MV-4-11 (cell line): ENCODE measurements around the gene PLEKHA3.
A peak's percentile ranks its signal among the peaks of the same experiment; 100 is the strongest.

Experiments used
- DNase-seq: peaks from one replicate; lab custom pipeline; 2025; lab: John Stamatoyannopoulos, UW

Gene PLEKHA3

GRCh38 chr2:178479275-178479616 is 1.0 kb upstream of the PLEKHA3 start:
- DNase-seq: no peak

DNA sequence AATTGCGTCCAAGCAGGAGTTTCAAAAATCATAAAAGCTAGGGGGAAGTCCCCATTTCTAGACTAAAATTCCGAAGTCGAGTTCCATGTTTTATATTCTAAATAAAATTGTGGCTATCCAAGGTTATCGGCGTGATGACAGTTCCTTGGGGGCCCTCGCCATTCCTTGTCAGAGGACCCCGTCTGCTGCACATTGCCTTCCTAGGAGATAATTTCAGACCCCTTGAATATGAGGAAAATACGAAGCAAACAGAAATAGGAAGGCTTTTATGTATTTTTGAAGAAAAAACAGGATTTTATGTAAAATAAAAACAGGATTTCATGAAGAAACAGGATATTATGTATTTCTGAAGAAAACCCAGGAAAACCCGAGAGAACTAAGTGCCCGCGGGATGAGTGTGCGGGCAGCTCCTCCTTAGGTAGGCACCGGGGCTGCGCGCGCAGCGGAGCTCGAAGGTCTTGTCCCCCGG is 465 bp upstream of the PLEKHA3 start:
- DNase-seq: no peak

GRCh38 chr2:178482437-178482836 is 2.2 kb downstream of the PLEKHA3 start:
- peak; percentile 30 for DNase-seq

GRCh38 chr2:178484245-178485041 is 4.2 kb downstream of the PLEKHA3 start:
- DNase-seq: no peak

DNA sequence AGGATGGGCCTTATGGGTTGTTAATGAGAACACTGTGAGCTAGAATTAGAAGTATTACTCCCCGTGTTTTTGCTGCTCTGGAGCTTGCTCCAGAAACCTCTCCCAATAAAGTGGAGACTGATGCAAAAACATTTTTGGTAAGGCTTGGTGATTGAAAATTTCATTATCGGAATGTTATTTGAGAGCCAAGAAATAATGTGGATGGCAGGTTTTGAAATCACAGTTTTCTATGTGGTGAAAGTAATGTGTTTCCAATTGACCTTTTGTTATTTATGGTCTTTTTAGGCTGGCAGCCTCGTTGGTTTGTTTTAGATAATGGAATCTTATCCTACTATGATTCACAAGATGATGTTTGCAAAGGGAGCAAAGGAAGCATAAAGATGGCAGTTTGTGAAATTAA is 5.1 kb downstream of the PLEKHA3 start:
- no peak for DNase-seq

GRCh38 chr2:178491612-178492011 is 11.4 kb downstream of the PLEKHA3 start:
- no peak for DNase-seq

DNA sequence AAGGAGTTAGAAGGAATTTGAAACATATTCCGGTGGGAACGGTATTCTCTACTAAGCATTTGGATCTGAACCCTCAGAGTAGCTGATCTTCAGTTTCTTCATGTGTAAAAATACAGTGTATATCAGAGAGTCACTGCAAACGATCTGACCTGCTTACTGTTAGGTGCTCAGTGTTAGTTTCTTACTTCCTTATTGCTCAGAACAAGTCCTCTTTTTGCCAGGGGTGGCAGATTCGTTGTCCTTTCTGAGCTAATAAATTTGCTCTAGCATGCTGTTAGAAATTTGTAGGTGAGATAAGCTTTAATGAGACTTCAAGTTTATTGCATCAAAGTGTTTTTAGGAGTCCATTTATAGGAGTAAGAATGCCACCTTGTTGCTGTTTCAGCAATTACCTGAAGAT is 15.8 kb downstream of the PLEKHA3 start:
- DNase-seq: no peak

DNA sequence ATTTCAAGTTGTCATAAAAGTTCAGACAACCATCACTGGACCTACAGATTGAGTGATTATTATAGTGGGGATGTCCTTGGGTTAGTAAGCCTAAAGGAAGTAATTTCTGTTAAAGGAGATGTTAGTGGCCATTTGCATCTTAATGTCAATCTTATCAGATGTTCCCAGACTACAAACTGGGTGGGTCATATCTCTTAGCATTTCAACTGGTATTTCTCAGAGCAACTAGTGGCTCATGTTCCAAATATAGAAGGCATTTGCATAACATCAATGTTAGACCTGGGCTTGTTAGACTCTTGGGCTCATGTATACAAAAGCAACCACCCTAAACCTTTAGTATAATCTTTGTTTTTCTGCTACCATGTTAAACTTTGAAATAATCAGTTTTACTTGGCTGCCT is 17.9 kb downstream of the PLEKHA3 start:
- no peak for DNase-seq

GRCh38 chr2:178499640-178500039 is 19.4 kb downstream of the PLEKHA3 start:
- no peak for DNase-seq

DNA sequence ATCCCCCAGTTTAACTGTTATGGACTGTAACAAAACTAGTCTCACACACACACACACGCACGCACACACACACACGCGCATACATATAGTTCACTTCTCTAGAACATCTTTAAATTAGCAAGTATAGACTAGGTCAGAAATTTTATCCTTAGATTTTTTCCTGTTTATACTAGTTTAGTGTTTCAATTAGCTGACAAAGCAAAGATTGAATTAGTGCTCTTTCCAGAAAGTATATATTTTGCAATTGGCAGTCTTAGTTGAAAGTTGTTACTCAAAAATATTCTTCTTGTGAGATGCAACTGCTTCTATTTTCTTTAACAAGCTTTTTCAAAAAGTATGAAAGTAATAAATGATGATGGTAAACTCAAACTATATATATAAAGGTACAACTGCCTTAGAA is 22.5 kb downstream of the PLEKHA3 start:
- no peak for DNase-seq

DNA sequence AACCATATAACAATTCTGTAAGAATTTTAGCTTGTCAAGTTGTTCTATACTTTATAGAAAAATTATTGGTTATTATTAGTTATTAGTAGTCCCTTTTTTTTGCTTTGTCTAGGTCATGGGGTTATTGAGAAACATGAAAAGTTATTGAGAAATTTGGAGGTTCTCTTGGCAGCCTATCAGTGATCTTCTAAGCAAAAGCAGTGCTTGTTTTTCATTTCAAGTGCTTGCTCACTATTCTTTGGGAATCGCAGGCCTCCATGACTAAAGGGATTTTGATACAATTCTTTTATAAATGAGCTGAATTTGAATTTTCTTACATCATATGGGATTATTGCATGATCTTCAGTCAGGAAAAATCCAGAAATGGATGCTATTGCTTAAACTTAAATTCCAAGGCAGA is 25.8 kb downstream of the PLEKHA3 start:
- DNase-seq: no peak

- no peak for DNase-seq
These were observed 26.3 kb downstream of the PLEKHA3 start for GRCh38 chr2:178506524-178506923.

- no peak for DNase-seq
These were observed 26.7 kb downstream of the PLEKHA3 start for GRCh38 chr2:178506949-178507348.

GRCh38 chr2:178508646-178509045 is 28.4 kb downstream of the PLEKHA3 start:
- DNase-seq: no peak

DNA sequence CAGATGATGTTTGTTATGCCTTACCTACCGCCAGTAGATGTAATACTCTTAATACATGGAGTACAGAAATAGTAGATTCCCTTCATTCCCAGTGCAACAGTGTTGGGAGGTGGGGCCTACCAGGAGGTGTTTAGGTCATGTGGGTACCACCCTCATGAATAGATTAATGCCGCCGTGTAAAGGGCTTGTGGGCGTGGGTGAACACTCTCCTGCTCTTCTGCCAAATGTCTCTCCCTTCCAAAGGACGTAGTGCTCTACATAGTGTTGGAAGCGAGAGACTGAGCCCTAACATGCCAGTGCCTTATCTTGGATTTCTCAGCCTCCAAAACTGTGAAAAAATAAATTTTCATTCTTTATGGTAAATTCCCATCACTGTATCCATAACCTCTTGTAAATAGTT is 30.1 kb downstream of the PLEKHA3 start:
- no peak for DNase-seq

GRCh38 chr2:178512484-178512883 is 32.2 kb downstream of the PLEKHA3 start:
- no peak for DNase-seq

- DNase-seq: peak; percentile 74
These were observed 33.6 kb downstream of the PLEKHA3 start for GRCh38 chr2:178513876-178514275.

DNA sequence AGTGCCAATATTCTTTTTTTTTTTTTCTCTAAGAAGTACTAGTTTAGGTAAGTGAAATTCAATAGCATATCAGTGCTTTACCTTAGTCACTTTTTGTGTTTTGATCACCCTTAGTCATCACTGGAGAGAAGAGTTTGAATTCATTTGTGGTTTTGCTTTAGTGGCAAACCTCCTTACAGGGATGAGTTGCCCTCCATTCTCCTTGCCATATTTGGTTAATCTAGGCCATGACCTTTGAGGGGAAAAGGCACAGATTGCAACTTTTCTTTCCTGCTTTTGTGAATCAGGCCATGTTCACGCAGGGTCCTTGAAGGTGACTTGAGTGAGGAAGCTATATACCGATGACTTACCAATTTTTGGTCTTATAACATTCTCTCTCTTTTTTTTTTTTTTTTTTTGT is 34.4 kb downstream of the PLEKHA3 start:
- DNase-seq: peak; percentile 35

GRCh38 chr2:178517496-178517895 is 37.2 kb downstream of the PLEKHA3 start:
- no peak for DNase-seq

DNA sequence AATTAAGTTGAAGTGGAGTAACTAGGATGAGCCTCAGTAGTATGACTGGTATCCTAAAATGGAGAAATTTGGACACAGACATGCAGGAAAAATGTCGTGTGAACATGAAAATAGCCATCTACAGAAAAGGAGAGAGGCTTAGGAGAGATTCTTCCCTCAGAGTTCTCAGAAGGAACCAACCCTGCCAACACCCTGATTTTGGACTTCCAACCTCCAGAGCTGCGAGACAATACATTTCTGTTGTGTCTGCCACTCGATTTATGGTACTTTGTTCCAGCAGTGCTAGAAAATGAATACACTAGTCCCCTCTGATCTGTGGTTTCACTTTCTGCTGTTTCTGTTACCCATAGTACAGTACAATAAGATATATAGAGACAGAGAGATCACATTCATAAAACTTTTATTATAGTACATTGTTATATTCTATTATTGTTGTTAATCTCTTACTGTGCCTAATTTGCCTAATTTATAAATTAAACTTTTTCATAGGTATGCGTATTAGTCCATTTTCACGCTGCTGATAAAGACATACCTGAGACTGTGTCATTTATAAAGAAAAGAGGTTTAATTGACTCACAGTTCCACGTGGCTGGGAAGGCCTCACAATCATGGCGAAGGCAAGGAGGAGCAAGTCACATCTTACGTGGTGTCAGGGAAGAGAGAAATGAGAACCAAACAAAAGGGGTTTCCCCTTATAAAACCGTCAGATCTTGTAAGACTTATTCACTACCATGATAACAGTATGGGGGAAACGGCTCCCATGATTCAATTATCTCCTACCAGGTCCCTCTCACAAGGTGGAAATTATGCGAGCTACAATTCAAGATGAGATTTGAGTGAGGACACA is 41.3 kb downstream of the PLEKHA3 start:
- DNase-seq: no peak

DNA sequence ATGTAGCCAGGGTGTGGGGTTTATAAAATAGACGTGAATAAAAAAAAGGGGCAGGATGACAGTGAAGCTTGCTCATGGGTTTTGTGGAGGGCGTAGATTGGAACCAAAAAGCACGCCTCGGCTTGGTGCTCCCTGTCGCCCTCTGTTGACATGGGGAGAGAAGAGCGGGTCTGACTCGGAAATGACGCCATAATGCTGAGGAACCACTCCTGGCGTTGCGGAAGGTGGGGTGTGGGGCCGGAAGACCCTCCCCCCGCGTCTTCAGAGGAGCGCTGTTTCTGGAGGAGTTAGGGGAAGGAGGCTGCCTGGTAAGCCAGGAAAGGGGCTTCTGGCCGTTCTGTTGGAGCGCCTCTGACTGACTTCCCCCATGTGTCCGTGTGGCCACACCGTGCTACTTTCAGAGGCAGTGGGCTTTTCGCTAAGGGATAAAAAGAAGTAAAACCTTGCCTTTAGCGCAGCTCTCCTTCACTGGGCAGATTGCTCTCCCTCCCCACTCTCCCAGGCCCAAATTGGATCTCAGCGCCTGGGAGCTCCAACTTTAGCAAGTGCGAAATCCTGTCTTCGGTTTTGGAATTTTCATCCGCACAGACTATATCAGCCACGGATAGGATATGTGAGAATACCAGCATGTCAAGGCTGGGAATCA is 42.8 kb downstream of the PLEKHA3 start:
- DNase-seq: peak; percentile 91

DNA sequence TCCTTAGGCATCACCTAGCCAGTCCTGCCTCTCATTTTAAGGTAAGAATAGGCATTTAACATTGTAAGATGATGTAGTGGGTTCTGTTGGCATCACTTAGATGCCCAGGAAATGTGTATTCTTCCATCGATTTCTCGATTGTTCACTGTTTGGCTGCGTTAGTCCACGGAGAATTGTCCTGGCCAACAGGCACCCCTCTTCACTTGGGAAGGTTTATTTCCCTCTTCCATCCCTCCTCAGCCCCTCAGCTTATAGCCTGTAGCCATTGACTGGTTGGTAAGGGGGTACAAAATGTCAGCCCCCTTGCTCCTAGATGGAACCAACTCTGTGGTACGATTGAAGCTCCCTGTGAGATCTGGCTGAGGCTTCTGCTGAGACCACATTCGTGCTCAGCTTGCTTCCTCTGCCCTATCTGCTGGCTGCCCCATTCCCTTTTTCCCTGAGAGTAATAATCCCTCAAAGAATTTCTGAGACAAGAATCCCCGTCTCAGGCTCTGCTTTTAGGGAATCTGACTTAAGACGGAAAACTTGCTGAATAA is 43.4 kb downstream of the PLEKHA3 start:
- DNase-seq: no peak
